ENCODE results near the gene BANP.

The BANP gene

GRCh38 chr16:87945351-87946042 lies 5.7 kb upstream of the BANP start:
- peak overlapping the region; percentile 40 for H3K4me3 ChIP-seq (ENCODE audit: low read depth, low read length)

GRCh38 chr16:87946596-87947347 lies 4.5 kb upstream of the BANP start:
- H3K27ac ChIP-seq, result no peak overlapping the region
- H3K4me3 ChIP-seq (ENCODE audit: low read depth, low read length), result no peak overlapping the region
- TF ChIP-seq CTCF (IDR thresholded peaks at IDR 0.05; ENCODE audit: low read depth, low read length), result no peak
- no peak for DNase-seq
- H3K27me3 ChIP-seq (ENCODE audit: insufficient read depth, low read depth, severe bottlenecking), result no peaks in the 10 kb centered on the region
- H3K9me3 ChIP-seq (ENCODE audit: severe bottlenecking), result no peaks in the 10 kb centered on the region
- H3K36me3 ChIP-seq, result no peaks in the 10 kb centered on the region

More at GRCh38 chr16:87945351-87946042, 5.7 kb upstream of the BANP start:
- H3K9me3 ChIP-seq (ENCODE audit: severe bottlenecking), result no peaks in the 10 kb centered on the region
- H3K36me3 ChIP-seq, result no peaks in the 10 kb centered on the region
- no peak for TF ChIP-seq CTCF (IDR thresholded peaks at IDR 0.05; ENCODE audit: low read depth, low read length)
- peak overlapping the region; percentile 49 for H3K27ac ChIP-seq
- no peaks in the 10 kb centered on the region for H3K27me3 ChIP-seq (ENCODE audit: insufficient read depth, low read depth, severe bottlenecking)
- DNase-seq, result peak; percentile 75

GRCh38 chr16:87947356-87948118 lies 3.7 kb upstream of the BANP start:
- Histone ChIP-seq H3K4me3 (ENCODE audit: low read depth, low read length) (no peak overlapping the region), H3K27ac (no peak overlapping the region), H3K36me3 (no peaks in the 10 kb centered on the region), H3K27me3 (ENCODE audit: insufficient read depth, low read depth, severe bottlenecking) (no peaks in the 10 kb centered on the region), H3K9me3 (ENCODE audit: severe bottlenecking) (no peaks in the 10 kb centered on the region)
- DNase-seq, result no peak
- no peak for TF ChIP-seq CTCF (IDR thresholded peaks at IDR 0.05; ENCODE audit: low read depth, low read length)

GRCh38 chr16:87948119-87948545 lies 3.1 kb upstream of the BANP start:
- TF ChIP-seq CTCF (IDR thresholded peaks at IDR 0.05; ENCODE audit: low read depth, low read length), result no peak
- Histone ChIP-seq H3K27ac (no peak overlapping the region), H3K9me3 (ENCODE audit: severe bottlenecking) (no peaks in the 10 kb centered on the region)

GRCh38 chr16:87948735-87949070 lies 2.5 kb upstream of the BANP start:
- TF ChIP-seq CTCF (IDR thresholded peaks at IDR 0.05; ENCODE audit: low read depth, low read length), result no peak
- no peak for DNase-seq
- H3K27ac ChIP-seq, result no peak overlapping the region
- H3K27me3 ChIP-seq (ENCODE audit: insufficient read depth, low read depth, severe bottlenecking), result no peaks in the 10 kb centered on the region
- no peaks in the 10 kb centered on the region for H3K9me3 ChIP-seq (ENCODE audit: severe bottlenecking)
- no peaks in the 10 kb centered on the region for H3K36me3 ChIP-seq
- H3K4me3 ChIP-seq (ENCODE audit: low read depth, low read length), result no peak overlapping the region

More at GRCh38 chr16:87948119-87948545, 3.1 kb upstream of the BANP start:
- H3K27me3 ChIP-seq (ENCODE audit: insufficient read depth, low read depth, severe bottlenecking), result no peaks in the 10 kb centered on the region
- no peak overlapping the region for H3K4me3 ChIP-seq (ENCODE audit: low read depth, low read length)
- no peaks in the 10 kb centered on the region for H3K36me3 ChIP-seq
- DNase-seq, result no peak
